IMR-90 (cell line): Measurements from ENCODE around the gene RANBP10.

Source experiments
- BHLHE40 ChIP-seq: fragments of 150-350 bp; IDR thresholded peaks from 2 replicates; pipeline ENCODE4 v1.6.1; 2016; ENCODE audit warnings: mild to moderate bottlenecking, low read depth, low read length
- CEBPB ChIP-seq: IDR thresholded peaks from 2 replicates; pipeline ENCODE4 v1.6.1; 2012; ENCODE audit warnings: low read depth, low read length, improper control_type of control experiment
- CTCF ChIP-seq: conservative IDR thresholded peaks from 2 replicates; pipeline ENCODE4 v1.5.1; 2012; ENCODE audit warnings: mild to moderate bottlenecking, low read depth, low read length, improper control_type of control experiment
- ELK1 ChIP-seq: fragments of 150-350 bp; IDR thresholded peaks from 2 replicates; pipeline ENCODE4 v1.6.1; 2016; ENCODE audit warnings: low read depth, mild to moderate bottlenecking, low read length, moderate library complexity, borderline replicate concordance
- FOS ChIP-seq: fragments of 150-350 bp; IDR thresholded peaks from 2 replicates; pipeline ENCODE4 v1.6.1; 2016; ENCODE audit warnings: low read depth, low read length
- MXI1 ChIP-seq: IDR thresholded peaks from 2 replicates; pipeline ENCODE4 v1.6.1; 2012; ENCODE audit warnings: low read depth, mild to moderate bottlenecking, low read length, moderate library complexity, borderline replicate concordance
- NFE2L2 ChIP-seq: fragments of 150-350 bp; IDR thresholded peaks from 2 replicates; pipeline ENCODE4 v1.6.1; 2016; ENCODE audit warnings: low read depth, mild to moderate bottlenecking, low read length
- POLR2A ChIP-seq: IDR thresholded peaks from 2 replicates; pipeline ENCODE4 v1.6.1; 2012; ENCODE audit warnings: mild to moderate bottlenecking, low read depth, low read length
- RAD21 ChIP-seq: IDR thresholded peaks from 2 replicates; pipeline ENCODE4 v1.6.1; 2012; ENCODE audit warnings: low read length, improper control_type of control experiment
- RCOR1 ChIP-seq: IDR thresholded peaks from 2 replicates; pipeline ENCODE4 v1.6.1; 2012; ENCODE audit warnings: mild to moderate bottlenecking, low read length, improper control_type of control experiment; ENCODE audit not compliant: insufficient replicate concordance
- RFX5 ChIP-seq: IDR thresholded peaks from 2 replicates; pipeline ENCODE4 v1.8.0; 2012; ENCODE audit warnings: low read depth, mild to moderate bottlenecking, low read length, moderate library complexity
- SMC3 ChIP-seq: fragments of 150-350 bp; IDR thresholded peaks from 2 replicates; pipeline ENCODE4 v1.6.1; 2016; ENCODE audit warnings: low read depth, mild to moderate bottlenecking, antibody characterized with exemption, low read length, moderate library complexity
- USF2 ChIP-seq: fragments of 150-350 bp; IDR thresholded peaks from 2 replicates; pipeline ENCODE4 v1.6.1; 2017; ENCODE audit warnings: mild to moderate bottlenecking, antibody characterized with exemption, low read length, low read depth

GRCh38 chr16:67770346-67770991 lies 35.9 kb downstream of the RANBP10 start:
- TF ChIP-seq CTCF (no peak), POLR2A (no peak), BHLHE40 (no peak), USF2 (no peak), MXI1 (no peak), RAD21 (no peak), SMC3 (no peak), ELK1 (no peak), FOS (no peak), CEBPB (no peak), RCOR1 (no peak), RFX5 (no peak), NFE2L2 (no peak)
